ENCODE data around the gene EPHA4.
A peak's percentile ranks its signal among the peaks of the same experiment; 100 is the strongest.

EPHA4 gene

GRCh38 chr2:221518935-221519625, 53.0 kb downstream of the EPHA4 start:
- no peak for DNase-seq (ENCODE audit: low read depth)
- no peak overlapping the region for H3K4me3 ChIP-seq (ENCODE audit: low read depth, low read length)
- TF ChIP-seq CTCF (IDR thresholded peaks at IDR 0.05; ENCODE audit: low read depth, low read length, missing control alignments): no peak

GRCh38 chr2:221518201-221518934, 53.7 kb downstream of the EPHA4 start:
- no peak overlapping the region for H3K4me3 ChIP-seq (ENCODE audit: low read depth, low read length)
- DNase-seq (ENCODE audit: low read depth): peak; percentile 49
- TF ChIP-seq CTCF (IDR thresholded peaks at IDR 0.05; ENCODE audit: low read depth, low read length, missing control alignments): no peak

GRCh38 chr2:221517696-221518151, 54.4 kb downstream of the EPHA4 start:
- DNase-seq (ENCODE audit: low read depth): peak; percentile 73
- no peak for TF ChIP-seq CTCF (IDR thresholded peaks at IDR 0.05; ENCODE audit: low read depth, low read length, missing control alignments)
- H3K4me3 ChIP-seq (ENCODE audit: low read depth, low read length): no peak overlapping the region

GRCh38 chr2:221517146-221517695, 54.9 kb downstream of the EPHA4 start:
- no peak for DNase-seq (ENCODE audit: low read depth)
- H3K4me3 ChIP-seq (ENCODE audit: low read depth, low read length): no peak overlapping the region
- TF ChIP-seq CTCF (IDR thresholded peaks at IDR 0.05; ENCODE audit: low read depth, low read length, missing control alignments): no peak

- no peak for TF ChIP-seq CTCF (IDR thresholded peaks at IDR 0.05; ENCODE audit: low read depth, low read length, missing control alignments)
- DNase-seq (ENCODE audit: low read depth): no peak
- no peak overlapping the region for H3K4me3 ChIP-seq (ENCODE audit: low read depth, low read length)
Measured at GRCh38 chr2:221515864-221516263, 56.2 kb downstream of the EPHA4 start.

- DNase-seq (ENCODE audit: low read depth): no peak
- no peak for TF ChIP-seq CTCF (IDR thresholded peaks at IDR 0.05; ENCODE audit: low read depth, low read length, missing control alignments)
- no peak overlapping the region for H3K4me3 ChIP-seq (ENCODE audit: low read depth, low read length)
Measured at GRCh38 chr2:221514305-221515040, 57.6 kb downstream of the EPHA4 start.

Measured in GM12864 (cell line).